Measurements from ENCODE around the gene SLC5A11.

DNA sequence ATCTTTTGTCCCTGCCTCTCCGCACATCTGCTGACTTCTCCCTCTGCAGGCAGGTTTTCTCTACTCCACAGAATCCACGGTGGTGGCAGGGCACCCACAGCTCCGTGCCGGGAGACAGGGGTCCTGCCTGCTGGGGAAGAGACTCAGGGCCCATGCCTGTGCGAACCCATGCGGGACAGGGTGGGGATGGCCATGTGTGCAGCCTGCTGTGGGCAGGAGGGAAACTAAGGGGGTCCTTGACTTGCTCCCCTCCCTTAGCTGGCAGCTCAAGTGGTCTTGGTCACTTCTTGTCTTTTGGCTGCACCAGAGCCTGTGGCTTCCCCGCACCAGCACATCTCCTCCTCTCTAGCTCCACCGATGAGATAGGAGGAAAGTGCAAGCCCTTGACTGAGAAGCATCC, 69.8 kb downstream of the SLC5A11 start:
- TF ChIP-seq CEBPB (IDR thresholded peaks at IDR 0.05; ENCODE audit: borderline replicate concordance, low read depth, low read length) (no peak), RBM22 (optimal IDR thresholded peaks at IDR 0.05; ENCODE audit: low read length) (peak; percentile 55), ZBTB20 (CRISPR knock-in tag; IDR thresholded peaks at IDR 0.05; ENCODE audit: borderline replicate concordance, low read depth) (no peak)

Measured in HepG2 (cell line).